ENCODE data around the gene MRPL1. TPM values are rescaled to one million over a fixed set of nuclear protein-coding genes. Genes with fewer than 3 reads are reported as not detected.
"Not testable (repeated sequence)": the region's sequence is repeated elsewhere in the genome, so short reads cannot be mapped to it uniquely, and the experiment has no call there.

MRPL1 gene
- polyA plus RNA-seq, 4 donors = 45.5 to 66.1 (median 59.6) TPM

- no peak for DNase-seq (ENCODE audit: low read depth in 4 of 4, low spot score in 2 of 4)
Measured at GRCh38 chr4:77848508-77848907, 14.1 kb upstream of the MRPL1 start.

GRCh38 chr4:77849278-77849965, 13.2 kb upstream of the MRPL1 start:
- DNase-seq (ENCODE audit: low read depth in 4 of 4, low spot score in 2 of 4) = no peak

GRCh38 chr4:77852892-77853495, 9.6 kb upstream of the MRPL1 start:
- DNase-seq (ENCODE audit: low read depth in 4 of 4, low spot score in 2 of 4) = no peak

- no peak for DNase-seq (ENCODE audit: low read depth in 4 of 4, low spot score in 2 of 4)
Measured at GRCh38 chr4:77854431-77855111, 8.1 kb upstream of the MRPL1 start.

GRCh38 chr4:77856152-77856551, 6.5 kb upstream of the MRPL1 start:
- no peak for DNase-seq (ENCODE audit: low read depth in 4 of 4, low spot score in 2 of 4)

GRCh38 chr4:77859256-77859655, 3.4 kb upstream of the MRPL1 start:
- no peak for DNase-seq (ENCODE audit: low read depth in 4 of 4, low spot score in 2 of 4)

GRCh38 chr4:77861495-77861894, 1.1 kb upstream of the MRPL1 start:
- peak in 2 of 4 donors; percentile 15 to 19 for DNase-seq (ENCODE audit: low read depth in 4 of 4, low spot score in 2 of 4)

GRCh38 chr4:77863341-77863740, 711 bp downstream of the MRPL1 start:
- DNase-seq (ENCODE audit: low read depth in 4 of 4, low spot score in 2 of 4) = not testable (repeated sequence)

GRCh38 chr4:77865259-77865658, 2.6 kb downstream of the MRPL1 start:
- DNase-seq (ENCODE audit: low read depth in 4 of 4, low spot score in 2 of 4) = no peak

GRCh38 chr4:77872723-77873445, 10.3 kb downstream of the MRPL1 start:
- no peak for DNase-seq (ENCODE audit: low read depth in 4 of 4, low spot score in 2 of 4)

- DNase-seq (ENCODE audit: low read depth in 4 of 4, low spot score in 2 of 4) = no peak
Measured at GRCh38 chr4:77877167-77877566, 14.5 kb downstream of the MRPL1 start.

- no peak for DNase-seq (ENCODE audit: low read depth in 4 of 4, low spot score in 2 of 4)
Measured at GRCh38 chr4:77877771-77878565, 15.3 kb downstream of the MRPL1 start.

- DNase-seq (ENCODE audit: low read depth in 4 of 4, low spot score in 2 of 4) = no peak
Measured at GRCh38 chr4:77880784-77881183, 18.2 kb downstream of the MRPL1 start.

- DNase-seq (ENCODE audit: low read depth in 4 of 4, low spot score in 2 of 4) = no peak
Measured at GRCh38 chr4:77881460-77882295, 19.0 kb downstream of the MRPL1 start.

- no peak for DNase-seq (ENCODE audit: low read depth in 4 of 4, low spot score in 2 of 4)
Measured at GRCh38 chr4:77893451-77893850, 30.8 kb downstream of the MRPL1 start.

GRCh38 chr4:77899607-77900006, 37.0 kb downstream of the MRPL1 start:
- no peak for DNase-seq (ENCODE audit: low read depth in 4 of 4, low spot score in 2 of 4)

- DNase-seq (ENCODE audit: low read depth in 4 of 4, low spot score in 2 of 4) = no peak
Measured at GRCh38 chr4:77903186-77903585, 40.6 kb downstream of the MRPL1 start.

- no peak for DNase-seq (ENCODE audit: low read depth in 4 of 4, low spot score in 2 of 4)
Measured at GRCh38 chr4:77905651-77906263, 43.1 kb downstream of the MRPL1 start.

GRCh38 chr4:77910676-77911075, 48.0 kb downstream of the MRPL1 start:
- no peak for DNase-seq (ENCODE audit: low read depth in 4 of 4, low spot score in 2 of 4)

Measured in left renal cortex interstitium (tissue), 4 donors.